ENCODE data around the gene CXCR6. TPM values are rescaled to one million over a fixed set of nuclear protein-coding genes. Genes with fewer than 3 reads are reported as not detected.

CXCR6 gene
- total RNA-seq, 1 experiment from 2014 or later, result not detected

GRCh38 chr3:45894015-45894414, 49.2 kb upstream of the CXCR6 start:
- no peak overlapping the region for H2BK12ac ChIP-seq (ENCODE audit: insufficient read length, low read depth, low read length)
- H3K79me1 ChIP-seq (ENCODE audit: insufficient read depth, low read depth, low read length, poor library complexity, severe bottlenecking), result no peaks in the 10 kb centered on the region
- no peak overlapping the region for H2BK15ac ChIP-seq (ENCODE audit: low read depth, low read length)
- Mint-ChIP-seq H3K4me1 (peaks cover 6% of the 10 kb centered on the region in 2 experiments; a peak in 3 of 4 replicates), H3K27ac (no peak overlapping the region), H3K27me3 (ENCODE audit: low read depth) (no peaks in the 10 kb centered on the region; the same call in none of the 2 replicates), H3K9me3 (no peaks in the 10 kb centered on the region), H3K36me3 (ENCODE audit: insufficient read depth in 1 of 3, low read depth in 3 of 3) (no peaks in the 10 kb centered on the region), H3K4me3 (no peak overlapping the region)
- H2AK5ac ChIP-seq (ENCODE audit: insufficient read length, low read length), result no peak overlapping the region
- no peak overlapping the region for H2BK20ac ChIP-seq (ENCODE audit: low read depth, low read length, poor library complexity, severe bottlenecking)
- no peak overlapping the region for H4K8ac ChIP-seq (replicated peaks; ENCODE audit: insufficient read length, low read depth, low read length)
- no peak overlapping the region for H3T11ph ChIP-seq (ENCODE audit: low read length)
- H2BK5ac ChIP-seq (ENCODE audit: insufficient read length, low read length), result no peak overlapping the region
- H4K20me1 ChIP-seq (ENCODE audit: control insufficient read depth, insufficient read depth, insufficient read length), result no peaks in the 10 kb centered on the region
- H2AFZ ChIP-seq (ENCODE audit: low read length), result no peak overlapping the region
- H4K91ac ChIP-seq (ENCODE audit: insufficient read length, low read depth, low read length), result no peak overlapping the region
- DNase-seq, result no peak
- no peaks in the 10 kb centered on the region for H3K23me2 ChIP-seq (ENCODE audit: insufficient read length, low read depth, low read length, poor library complexity, severe bottlenecking)
- no peaks in the 10 kb centered on the region for H3K4me1 ChIP-seq (ENCODE audit: insufficient read depth, low read length)
- WGBS (ENCODE audit: extremely low coverage, insufficient read length, low lambda C conversion rate), result no CpG with 5 or more reads among the region's 6 CpGs
- no peaks in the 10 kb centered on the region for H3K27me3 ChIP-seq (ENCODE audit: insufficient read depth, low read length)
- H3K56ac ChIP-seq (ENCODE audit: insufficient read length, low read depth, low read length), result no peak overlapping the region
- no peak overlapping the region for H3K4ac ChIP-seq (ENCODE audit: low read depth, low read length)
- no peak overlapping the region for H3K18ac ChIP-seq (ENCODE audit: insufficient read length, low read depth, low read length)
- no peak overlapping the region for H4K5ac ChIP-seq (ENCODE audit: insufficient read length, low read depth, low read length)
- no peak overlapping the region for H3K14ac ChIP-seq (ENCODE audit: insufficient read depth, low read length)
- no peaks in the 10 kb centered on the region for H3K9me3 ChIP-seq (ENCODE audit: control insufficient read depth, low read depth, low read length)
- H3K9ac ChIP-seq (ENCODE audit: extremely low read depth, insufficient read length, low read length), result no peak overlapping the region
- no peak overlapping the region for H3K27ac ChIP-seq (ENCODE audit: insufficient read length, low read depth, low read length)
- H3K4me2 ChIP-seq (ENCODE audit: insufficient read depth, insufficient read length, low read length), result no peak overlapping the region
- TF ChIP-seq, protein P1, sequence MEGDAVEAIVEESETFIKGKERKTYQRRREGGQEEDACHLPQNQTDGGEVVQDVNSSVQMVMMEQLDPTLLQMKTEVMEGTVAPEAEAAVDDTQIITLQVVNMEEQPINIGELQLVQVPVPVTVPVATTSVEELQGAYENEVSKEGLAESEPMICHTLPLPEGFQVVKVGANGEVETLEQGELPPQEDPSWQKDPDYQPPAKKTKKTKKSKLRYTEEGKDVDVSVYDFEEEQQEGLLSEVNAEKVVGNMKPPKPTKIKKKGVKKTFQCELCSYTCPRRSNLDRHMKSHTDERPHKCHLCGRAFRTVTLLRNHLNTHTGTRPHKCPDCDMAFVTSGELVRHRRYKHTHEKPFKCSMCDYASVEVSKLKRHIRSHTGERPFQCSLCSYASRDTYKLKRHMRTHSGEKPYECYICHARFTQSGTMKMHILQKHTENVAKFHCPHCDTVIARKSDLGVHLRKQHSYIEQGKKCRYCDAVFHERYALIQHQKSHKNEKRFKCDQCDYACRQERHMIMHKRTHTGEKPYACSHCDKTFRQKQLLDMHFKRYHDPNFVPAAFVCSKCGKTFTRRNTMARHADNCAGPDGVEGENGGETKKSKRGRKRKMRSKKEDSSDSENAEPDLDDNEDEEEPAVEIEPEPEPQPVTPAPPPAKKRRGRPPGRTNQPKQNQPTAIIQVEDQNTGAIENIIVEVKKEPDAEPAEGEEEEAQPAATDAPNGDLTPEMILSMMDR (conservative IDR thresholded peaks at IDR 0.05), result no peak
- no peak overlapping the region for H2BK120ac ChIP-seq (ENCODE audit: low read depth, low read length, poor library complexity, severe bottlenecking)
- no peaks in the 10 kb centered on the region for H3K79me2 ChIP-seq (ENCODE audit: insufficient read depth, low read length)
- no peak overlapping the region for H3K23ac ChIP-seq (ENCODE audit: insufficient read length, low read depth, low read length)

Data from H9 (cell line).